Esophagus muscularis mucosa (tissue), 4 donors: ENCODE data around the gene CHCHD6. TPM values are rescaled to one million over a fixed set of nuclear protein-coding genes. Genes with fewer than 3 reads are reported as not detected.

Source experiments
- DNase-seq: peaks from one replicate; pipeline ENCODE4 v3.0.0-alpha.2; 2017; ENCODE audit errors: extremely low spot score
- H3K27ac ChIP-seq, 4 donors: fragments of 200-600 bp; sonication (generic); replicated peaks in 1 of 4; 1 replicate in 3 of 4; 2 replicates in 1 of 4; pipeline ENCODE4 v1.5.1; 2016 to 2019; ENCODE audit warnings: mild to moderate bottlenecking in 1 of 4
- H3K27me3 ChIP-seq, 4 donors: fragments of 200-600 bp; sonication (generic); one replicate each; pipeline versions ENCODE4 v1.5.1 to v1.6.0; 2016 to 2019
- H3K36me3 ChIP-seq, 4 donors: fragments of 200-600 bp; sonication (generic); one replicate each; pipeline ENCODE4 v1.5.1; 2016 to 2019
- H3K4me1 ChIP-seq, 4 donors: fragments of 200-600 bp; sonication (generic); one replicate each; pipeline ENCODE4 v1.5.1; 2016 to 2019
- H3K4me3 ChIP-seq, 4 donors: fragments of 200-600 bp; sonication (generic); 1 replicate in 2 of 4; 2 replicates in 2 of 4; pipeline ENCODE4 v1.5.1; 2016 to 2019; ENCODE audit warnings: mild to moderate bottlenecking in 4 of 4, moderate library complexity in 1 of 4
- H3K9me3 ChIP-seq, 4 donors: fragments of 200-600 bp; sonication (generic); 1 replicate in 3 of 4; 2 replicates in 1 of 4; pipeline ENCODE4 v1.5.1; 2016 to 2019
- EP300 ChIP-seq: sonication (generic); formaldehyde crosslinking; IDR thresholded peaks from one replicate; pipeline ENCODE4 v1.6.1; 2017; ENCODE audit warnings: antibody characterized with exemption
- POLR2A ChIP-seq: fragments of 450-650 bp; IDR thresholded peaks from one replicate; pipeline ENCODE4 v1.6.1; 2017; ENCODE audit warnings: antibody characterized with exemption, moderate library complexity, mild to moderate bottlenecking, low read depth
- POLR2AphosphoS5 ChIP-seq, 2 donors: sonication (generic); formaldehyde crosslinking; IDR thresholded peaks; one replicate each; pipeline ENCODE4 v1.6.1; 2017; ENCODE audit warnings: antibody characterized with exemption in 2 of 2
- WGBS: methylation state at CpG from one replicate; pipeline ENCODE4 v1.1.5; 2018; 5-methylcytosine and 5-hydroxymethylcytosine counted together
- intact Hi-C: fragments of 100-400 bp; cut with DNase I; formaldehyde crosslinking; loops from one replicate; pipeline ENCODE4 v1.15.1; 2023
- total RNA-seq, 4 donors: library from RNA; depleted of rRNA; stranded (reverse); fragments of >200 nt; gene quantifications; one replicate each; pipeline versions ENCODE4 v1.1.0 to v1.2.1, GENCODE V29; 2016
- TF ChIP-seq, protein P1 (sequence below), 3 experiments: fragments of 200-600 bp in 2 of 3; fragments of 450-650 bp in 1 of 3; sonication (generic) in 2 of 3; IDR thresholded peaks; one replicate each; pipeline ENCODE4 v1.5.1; 2017 to 2019; ENCODE audit warnings: antibody characterized with exemption in 3 of 3, mild to moderate bottlenecking in 2 of 3, moderate library complexity in 1 of 3

Gene CHCHD6
- total RNA-seq, 4 donors from 2014 or later, result 10.3 to 13.4 (median 12.1) TPM

DNA sequence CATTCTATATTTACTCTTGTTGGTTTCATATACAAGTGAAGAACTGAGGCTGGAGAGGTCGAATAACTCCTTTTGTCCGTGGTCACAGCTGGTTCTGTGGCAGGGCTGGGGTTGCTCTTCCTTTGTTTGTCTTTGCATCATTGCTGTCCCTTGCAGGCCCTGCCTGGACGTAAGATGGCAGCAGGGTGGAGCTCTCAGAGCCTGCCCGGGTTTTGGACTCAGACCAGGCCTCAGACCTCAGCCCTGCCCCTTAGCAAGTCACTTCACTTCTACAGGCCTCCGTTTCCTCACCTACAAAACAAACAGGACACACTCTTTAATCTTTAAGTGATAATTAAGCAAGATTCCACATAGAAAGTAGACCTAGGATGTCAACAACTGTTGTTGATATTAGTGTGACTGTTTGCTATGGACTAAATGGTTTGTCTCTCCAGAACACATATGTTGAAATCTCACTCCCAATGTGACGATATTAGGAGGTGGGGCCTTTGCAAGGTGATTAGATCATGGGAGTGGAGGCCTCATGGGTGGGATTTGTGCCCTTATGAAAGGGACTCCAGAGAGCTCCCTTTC, 213.3 kb downstream of the CHCHD6 start:
- 85% methylated on average over 6 of the region's 6 CpGs for WGBS
- intact Hi-C loops, result no loop called here
- Histone ChIP-seq H3K27me3 (no peaks in the 10 kb centered on the region), H3K9me3 (no peaks in the 10 kb centered on the region), H3K4me1 (peaks cover 0 to 3% (median under 1%) of the 10 kb centered on the region in 4 donors), H3K4me3 (no peak overlapping the region), H3K36me3 (peaks cover 0 to 21% (median 16%) of the 10 kb centered on the region in 4 donors), H3K27ac (no peak overlapping the region)
- no peak for DNase-seq
- TF ChIP-seq, protein P1, sequence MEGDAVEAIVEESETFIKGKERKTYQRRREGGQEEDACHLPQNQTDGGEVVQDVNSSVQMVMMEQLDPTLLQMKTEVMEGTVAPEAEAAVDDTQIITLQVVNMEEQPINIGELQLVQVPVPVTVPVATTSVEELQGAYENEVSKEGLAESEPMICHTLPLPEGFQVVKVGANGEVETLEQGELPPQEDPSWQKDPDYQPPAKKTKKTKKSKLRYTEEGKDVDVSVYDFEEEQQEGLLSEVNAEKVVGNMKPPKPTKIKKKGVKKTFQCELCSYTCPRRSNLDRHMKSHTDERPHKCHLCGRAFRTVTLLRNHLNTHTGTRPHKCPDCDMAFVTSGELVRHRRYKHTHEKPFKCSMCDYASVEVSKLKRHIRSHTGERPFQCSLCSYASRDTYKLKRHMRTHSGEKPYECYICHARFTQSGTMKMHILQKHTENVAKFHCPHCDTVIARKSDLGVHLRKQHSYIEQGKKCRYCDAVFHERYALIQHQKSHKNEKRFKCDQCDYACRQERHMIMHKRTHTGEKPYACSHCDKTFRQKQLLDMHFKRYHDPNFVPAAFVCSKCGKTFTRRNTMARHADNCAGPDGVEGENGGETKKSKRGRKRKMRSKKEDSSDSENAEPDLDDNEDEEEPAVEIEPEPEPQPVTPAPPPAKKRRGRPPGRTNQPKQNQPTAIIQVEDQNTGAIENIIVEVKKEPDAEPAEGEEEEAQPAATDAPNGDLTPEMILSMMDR (IDR thresholded peaks at IDR 0.05), result no peak
- TF ChIP-seq POLR2A, result no peak
- TF ChIP-seq POLR2AphosphoS5 (IDR thresholded peaks at IDR 0.05), result no peak
- no peak for TF ChIP-seq EP300

DNA sequence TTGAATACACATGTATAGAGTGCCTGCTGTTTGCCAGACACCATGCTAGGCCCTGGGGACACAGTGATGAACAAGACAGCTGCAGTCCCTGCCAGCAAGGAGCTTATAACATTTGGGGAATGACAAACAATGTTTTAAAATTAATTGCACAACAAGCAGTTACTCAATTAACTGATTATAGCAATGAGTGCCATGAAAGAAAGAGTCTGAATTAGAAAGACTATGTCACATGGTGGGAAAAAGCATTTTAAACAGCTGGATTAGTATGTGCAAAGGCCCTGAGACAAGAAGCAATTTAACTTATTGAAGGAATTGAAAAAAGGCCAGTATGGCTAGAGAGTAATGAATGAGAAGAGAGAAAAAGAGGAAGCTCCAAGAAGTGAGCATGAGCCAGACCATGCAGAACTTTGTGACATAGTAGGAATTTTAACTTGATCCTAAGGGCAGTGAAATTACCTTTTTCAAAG, 214.3 kb downstream of the CHCHD6 start:
- no peak overlapping the region for H3K4me3 ChIP-seq
- no peak overlapping the region for H3K27ac ChIP-seq
- H3K36me3 ChIP-seq, result peaks cover 0 to 21% (median 16%) of the 10 kb centered on the region in 4 donors
- H3K27me3 ChIP-seq, result no peaks in the 10 kb centered on the region
- intact Hi-C loops, result no loop called here
- H3K9me3 ChIP-seq, result no peaks in the 10 kb centered on the region
- DNase-seq, result no peak
- no peak for TF ChIP-seq POLR2A
- TF ChIP-seq EP300, result no peak
- TF ChIP-seq, protein P1 (IDR thresholded peaks at IDR 0.05), result no peak
- no peak for TF ChIP-seq POLR2AphosphoS5 (IDR thresholded peaks at IDR 0.05)
- H3K4me1 ChIP-seq, result no peaks in the 10 kb centered on the region

DNA sequence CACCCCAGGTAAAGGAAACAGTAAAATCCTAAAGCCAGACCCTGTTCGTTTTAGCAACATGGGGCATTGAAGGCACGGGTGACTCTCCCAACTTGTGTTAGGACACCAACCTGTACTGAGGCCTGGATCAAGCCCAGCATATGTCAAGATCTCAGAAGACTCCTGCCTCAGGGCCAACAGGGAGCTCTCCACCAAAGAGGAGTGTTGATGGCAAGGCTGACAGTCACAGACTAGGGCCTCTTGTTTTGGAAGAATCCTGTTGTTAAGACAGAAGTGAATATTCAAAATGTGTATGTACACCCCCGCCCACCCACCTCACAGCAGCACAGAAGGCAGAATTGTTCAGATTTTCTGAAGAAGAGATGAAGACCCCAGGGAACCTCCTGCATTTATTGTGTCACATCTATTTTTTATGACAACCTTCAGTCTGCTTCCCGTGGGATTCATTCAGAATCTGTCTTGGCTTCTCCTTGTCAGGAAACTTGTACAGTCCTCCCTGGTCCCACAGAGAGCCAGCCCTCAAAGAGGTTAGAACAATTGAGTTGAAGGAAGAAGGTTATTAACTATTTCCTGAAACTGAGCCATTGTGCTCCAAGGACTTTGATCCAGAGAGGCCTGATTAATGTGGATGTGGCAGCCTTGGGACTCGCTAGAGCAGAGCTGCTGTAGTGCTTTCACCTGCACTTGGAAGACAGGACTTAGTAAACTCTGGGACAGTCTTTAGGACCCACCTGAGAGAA, 217.2 kb downstream of the CHCHD6 start:
- intact Hi-C loops, result no loop called here
- TF ChIP-seq POLR2AphosphoS5 (IDR thresholded peaks at IDR 0.05), result no peak
- DNase-seq, result no peak
- Histone ChIP-seq H3K4me1 (peaks cover 5 to 18% (median 15%) of the 10 kb centered on the region in 4 donors), H3K4me3 (no peak overlapping the region), H3K27ac (no peak overlapping the region), H3K9me3 (no peaks in the 10 kb centered on the region), H3K27me3 (no peaks in the 10 kb centered on the region), H3K36me3 (peaks cover 0 to 14% (median 8%) of the 10 kb centered on the region in 4 donors)
- 96% methylated on average over 5 of the region's 5 CpGs for WGBS

DNA sequence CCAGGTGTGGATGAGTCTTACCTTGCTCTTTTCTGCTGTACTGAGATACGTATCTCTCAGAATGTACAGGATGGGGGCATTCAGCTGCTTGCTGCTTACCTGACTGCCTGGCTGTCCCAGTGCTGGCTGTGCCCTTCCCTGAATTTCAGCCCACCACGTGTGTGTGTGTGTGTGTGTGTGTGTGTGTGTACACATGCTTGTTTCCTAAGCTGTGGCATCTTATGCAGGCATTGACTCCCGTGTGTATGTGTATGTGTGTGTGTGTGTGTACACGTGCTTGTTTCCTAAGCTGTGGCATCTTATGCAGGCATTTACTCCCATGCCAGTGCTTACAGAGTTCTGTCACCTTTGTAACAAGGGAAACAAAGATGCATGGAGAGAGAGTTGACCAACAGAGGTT, 218.4 kb downstream of the CHCHD6 start:
- intact Hi-C loops, result no loop called here
- Histone ChIP-seq H3K4me1 (peaks cover 14 to 31% (median 25%) of the 10 kb centered on the region in 4 donors), H3K27ac (no peak overlapping the region), H3K36me3 (peaks cover 0 to 1% (median 0%) of the 10 kb centered on the region in 4 donors), H3K4me3 (no peak overlapping the region), H3K9me3 (no peaks in the 10 kb centered on the region), H3K27me3 (no peaks in the 10 kb centered on the region)
- no peak for DNase-seq
- 94% methylated on average over 4 of the region's 4 CpGs for WGBS
- TF ChIP-seq, protein P1 (IDR thresholded peaks at IDR 0.05), result no peak
- TF ChIP-seq EP300 (no peak), POLR2AphosphoS5 (IDR thresholded peaks at IDR 0.05) (no peak), POLR2A (no peak)

DNA sequence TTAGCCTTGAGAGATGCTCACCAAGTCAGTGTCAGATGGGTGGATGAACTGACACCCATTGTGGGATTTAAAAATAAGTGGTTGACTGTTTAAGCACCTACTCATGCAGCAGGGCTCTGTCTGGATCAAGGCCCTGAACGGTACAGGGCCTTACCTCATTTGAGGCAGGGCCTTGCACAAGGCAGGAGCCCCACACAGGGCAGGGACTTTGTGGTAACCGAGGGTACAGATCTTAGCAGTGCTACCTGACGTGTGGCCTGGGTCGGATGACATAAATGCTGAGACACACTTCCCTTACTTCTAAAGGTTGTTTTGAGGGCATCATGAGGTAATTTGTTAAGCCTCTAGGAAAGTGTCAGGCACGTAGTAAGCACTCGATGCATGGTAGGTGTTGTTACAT, 219.4 kb downstream of the CHCHD6 start:
- Histone ChIP-seq H3K27me3 (no peaks in the 10 kb centered on the region), H3K36me3 (no peaks in the 10 kb centered on the region), H3K4me1 (peaks cover 20 to 36% (median 25%) of the 10 kb centered on the region in 4 donors), H3K9me3 (no peaks in the 10 kb centered on the region), H3K4me3 (no peak overlapping the region), H3K27ac (no peak overlapping the region)
- no peak for TF ChIP-seq EP300
- no peak for TF ChIP-seq POLR2A
- no peak for TF ChIP-seq POLR2AphosphoS5 (IDR thresholded peaks at IDR 0.05)
- TF ChIP-seq, protein P1 (IDR thresholded peaks at IDR 0.05), result no peak
- WGBS, result 95% methylated on average over 5 of the region's 6 CpGs
- intact Hi-C loops, result no loop called here
- no peak for DNase-seq
